GM19351 (cell line): ENCODE measurements around the gene CLEC4G.
A peak's percentile ranks its signal among the peaks of the same experiment; 100 is the strongest.
"Not testable (repeated sequence)": the region's sequence is repeated elsewhere in the genome, so short reads cannot be mapped to it uniquely, and the experiment has no call there.

ENCODE experiments used
- ATAC-seq: cut with Tn5 transposase; IDR thresholded peaks from one replicate; pipeline ENCODE4 v1.9.1; 2021; ENCODE audit warnings: mild to moderate bottlenecking, moderate library complexity; ENCODE audit not compliant: unreplicated experiment

Gene CLEC4G

GRCh38 chr19:7732045-7732444 is at the start of gene CLEC4G:
CLEC4G (minus strand) TSS chr19:7732110; CDS start chr19:7732102, 8 bp downstream.
- ATAC-seq = no peak

GRCh38 chr19:7781157-7781556 is 49.2 kb upstream of the CLEC4G start:
- no peak for ATAC-seq

- ATAC-seq = no peak
Observed at GRCh38 chr19:7779631-7780486, 47.9 kb upstream of the CLEC4G start.

GRCh38 chr19:7778081-7778480 is 46.2 kb upstream of the CLEC4G start:
- no peak for ATAC-seq

GRCh38 chr19:7775761-7776160 is 43.9 kb upstream of the CLEC4G start:
- no peak for ATAC-seq

- ATAC-seq = no peak
Observed at GRCh38 chr19:7773841-7774240, 41.9 kb upstream of the CLEC4G start.

- peak; percentile 65 for ATAC-seq
Observed at GRCh38 chr19:7772752-7773291, 40.9 kb upstream of the CLEC4G start.

GRCh38 chr19:7771072-7771471 is 39.2 kb upstream of the CLEC4G start:
- ATAC-seq = no peak

- no peak for ATAC-seq
Observed at GRCh38 chr19:7769171-7769570, 37.3 kb upstream of the CLEC4G start.

GRCh38 chr19:7767487-7767886 is 35.6 kb upstream of the CLEC4G start:
- ATAC-seq = no peak

GRCh38 chr19:7766535-7766934 is 34.6 kb upstream of the CLEC4G start:
- no peak for ATAC-seq

- ATAC-seq = not testable (repeated sequence)
Observed at GRCh38 chr19:7765043-7765442, 33.1 kb upstream of the CLEC4G start.

GRCh38 chr19:7764157-7764556 is 32.2 kb upstream of the CLEC4G start:
- not testable (repeated sequence) for ATAC-seq

- ATAC-seq = no peak
Observed at GRCh38 chr19:7763696-7764095, 31.8 kb upstream of the CLEC4G start.

GRCh38 chr19:7762719-7763293 is 30.9 kb upstream of the CLEC4G start, which contains the start of gene CLEC4M:
CLEC4M (plus strand) TSS chr19:7763243; CDS start chr19:7763267, 24 bp downstream.
- no peak for ATAC-seq

GRCh38 chr19:7759156-7759555 is 27.2 kb upstream of the CLEC4G start:
- ATAC-seq = no peak

GRCh38 chr19:7757358-7757757 is 25.4 kb upstream of the CLEC4G start:
- ATAC-seq = no peak

- ATAC-seq = no peak
Observed at GRCh38 chr19:7756258-7756657, 24.3 kb upstream of the CLEC4G start.

- ATAC-seq = no peak
Observed at GRCh38 chr19:7751157-7751783, 19.4 kb upstream of the CLEC4G start.

- ATAC-seq = no peak
Observed at GRCh38 chr19:7748756-7749155, 16.8 kb upstream of the CLEC4G start.

GRCh38 chr19:7748171-7748570 is 16.3 kb upstream of the CLEC4G start:
- ATAC-seq = no peak
